GM19351 (cell line): ENCODE data around the gene AKAP8L.
"Not testable (repeated sequence)": the region's sequence is repeated elsewhere in the genome, so short reads cannot be mapped to it uniquely, and the experiment has no call there.

Experiments
- ATAC-seq: cut with Tn5 transposase; IDR thresholded peaks from one replicate; pipeline ENCODE4 v1.9.1; 2021; ENCODE audit warnings: mild to moderate bottlenecking, moderate library complexity; ENCODE audit not compliant: unreplicated experiment

Gene AKAP8L

DNA sequence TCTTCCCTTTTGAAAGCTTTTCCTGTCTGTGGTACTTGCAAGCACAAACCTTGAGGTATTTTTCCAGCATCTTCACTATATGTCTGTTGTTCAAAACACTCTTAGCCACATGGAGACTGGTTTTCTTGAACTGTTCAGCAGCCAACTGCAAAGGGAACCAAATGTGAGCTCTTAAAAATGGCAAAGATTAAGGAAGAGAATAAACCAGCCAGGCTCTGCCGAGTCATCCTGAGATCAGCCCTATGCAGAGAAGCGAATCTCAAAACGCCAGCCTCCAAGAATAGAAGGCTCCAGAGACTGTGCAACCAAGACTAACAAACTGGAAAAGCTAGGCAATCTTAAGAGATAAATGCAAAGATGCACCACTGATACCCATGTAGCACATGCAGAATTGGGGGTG is 59.9 kb downstream of the AKAP8L start:
- ATAC-seq = no peak

GRCh38 chr19:15357906-15358305 is 60.9 kb downstream of the AKAP8L start:
- no peak for ATAC-seq

DNA sequence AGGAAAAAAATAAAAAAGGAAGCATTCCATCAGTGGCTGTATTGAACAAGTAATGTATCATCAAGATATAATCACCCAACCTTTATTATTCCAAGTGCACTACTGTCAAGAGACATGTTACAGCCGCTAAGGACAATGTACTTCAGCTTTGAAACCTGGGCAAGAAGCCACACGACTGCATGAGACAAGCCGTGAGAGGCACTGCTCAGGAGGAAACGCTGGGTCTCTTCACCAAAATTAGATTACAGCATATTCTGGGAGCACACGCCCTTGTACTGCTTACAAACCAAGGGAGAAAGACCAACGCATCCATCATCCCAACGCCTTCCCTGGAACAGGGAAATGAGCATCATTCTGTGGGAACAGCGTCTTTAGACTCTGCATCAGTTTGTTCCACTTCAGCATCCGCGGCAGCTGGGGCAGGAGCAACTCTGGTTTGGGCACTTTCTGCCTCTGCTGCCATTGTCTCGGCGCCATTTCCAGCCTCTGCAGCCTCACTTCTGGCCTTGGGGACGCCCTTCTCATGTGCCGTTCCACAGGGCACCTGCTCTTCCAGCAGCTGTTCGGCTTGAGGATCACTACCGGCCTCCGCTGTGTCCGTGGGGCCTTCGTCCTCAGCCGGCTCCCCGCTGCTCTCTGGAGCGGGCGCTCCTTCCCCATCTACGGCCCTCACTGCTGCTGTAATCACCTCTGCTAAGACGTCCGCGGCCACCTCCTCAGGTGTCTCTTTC is 64.1 kb downstream of the AKAP8L start:
- ATAC-seq = no peak

GRCh38 chr19:15353908-15354307 is 64.9 kb downstream of the AKAP8L start:
- ATAC-seq = no peak

DNA sequence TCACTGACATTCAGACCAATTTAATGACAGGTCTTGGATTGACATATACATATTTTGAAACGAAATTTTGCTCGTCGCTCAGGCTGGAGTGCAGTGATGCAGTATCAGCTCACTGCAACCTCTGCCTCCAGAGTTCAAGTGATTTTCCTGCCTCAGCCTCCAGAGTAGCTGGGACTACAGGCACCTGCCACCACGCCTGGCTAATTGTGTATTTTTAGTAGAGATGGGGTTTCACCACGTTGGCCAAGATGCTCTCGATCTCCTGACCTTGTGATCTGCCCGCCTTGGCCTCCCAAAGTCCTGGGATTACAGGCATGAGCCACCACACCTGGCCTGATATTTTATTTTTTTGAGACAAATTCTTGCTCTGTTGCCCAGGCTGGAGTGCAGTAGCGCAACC is 66.3 kb downstream of the AKAP8L start:
- not testable (repeated sequence) for ATAC-seq

- ATAC-seq = not testable (repeated sequence)
These were observed 77.5 kb downstream of the AKAP8L start for GRCh38 chr19:15341328-15341727.

DNA sequence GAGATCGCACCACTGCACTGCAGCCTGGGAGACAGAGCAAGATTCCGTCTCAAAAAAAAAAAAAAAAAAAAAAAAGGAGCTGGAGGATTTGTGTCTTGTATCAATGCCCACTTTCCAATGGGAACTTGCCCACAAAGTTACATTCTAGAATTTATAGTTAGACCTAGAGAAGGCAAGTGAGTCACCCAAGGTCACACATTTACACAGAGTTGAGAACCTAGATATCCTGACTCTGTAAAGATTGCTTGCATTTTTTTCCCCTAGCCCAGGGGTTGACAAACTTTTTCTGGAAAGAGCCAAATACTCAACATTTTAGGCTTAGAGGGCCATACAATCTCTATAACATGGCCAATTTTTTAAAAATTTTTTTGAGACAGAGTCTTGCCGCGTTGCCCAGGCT is 78.7 kb downstream of the AKAP8L start:
- no peak for ATAC-seq

- ATAC-seq = no peak
These were observed 81.6 kb downstream of the AKAP8L start for GRCh38 chr19:15337202-15337601.

DNA sequence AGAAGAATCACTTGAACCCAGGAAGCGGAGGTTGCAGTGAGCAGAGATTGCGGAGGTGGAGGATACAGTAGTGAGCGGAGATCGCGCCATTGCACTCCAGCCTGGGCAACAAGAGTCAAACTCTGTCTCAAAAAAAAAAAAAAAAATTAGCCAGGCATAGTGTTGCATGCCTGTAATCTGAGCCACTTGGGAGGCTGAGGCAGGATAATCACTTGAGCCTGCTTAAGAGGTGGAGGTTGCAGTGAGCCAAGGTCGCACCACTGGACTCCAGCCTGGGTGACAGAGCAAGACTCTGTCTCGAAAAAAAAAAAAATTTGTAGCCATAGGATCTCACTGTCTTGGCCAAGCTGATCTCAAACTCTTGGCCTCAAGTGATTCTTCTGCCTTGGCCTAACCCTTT is 82.8 kb downstream of the AKAP8L start:
- ATAC-seq = not testable (repeated sequence)

DNA sequence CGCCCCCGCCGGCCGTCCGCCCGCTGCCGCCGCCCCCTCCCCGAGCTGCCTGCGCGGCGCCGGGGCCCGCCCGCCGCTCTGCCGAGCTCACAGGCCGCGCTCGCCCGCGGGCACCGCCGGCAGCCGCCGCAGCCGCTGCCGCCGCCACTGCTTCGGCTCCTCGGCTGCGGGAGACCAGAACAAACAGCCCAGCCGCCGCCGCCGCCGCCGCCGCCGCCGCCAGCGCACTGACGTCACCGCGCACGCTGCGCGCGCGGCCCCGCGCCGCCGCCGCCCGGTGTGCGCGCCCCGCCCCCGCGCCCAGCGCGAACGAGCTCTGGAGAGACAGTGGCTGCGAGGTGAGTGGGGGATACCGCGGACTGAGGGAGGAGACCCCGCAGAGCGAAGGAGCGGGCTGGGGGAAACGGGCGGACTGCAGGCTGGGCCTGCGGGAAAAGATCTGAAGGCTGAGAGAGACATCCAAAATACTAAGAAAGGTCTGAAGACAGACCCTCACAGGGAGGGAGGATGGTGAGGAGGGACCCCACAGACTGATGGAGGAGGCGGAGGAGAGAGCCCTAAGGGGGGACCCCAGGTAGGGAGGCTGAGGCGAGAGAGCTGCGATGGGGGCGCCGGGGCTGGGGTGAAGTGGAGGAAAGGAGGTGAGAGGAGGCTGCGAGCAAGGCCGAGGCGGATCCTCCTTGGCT is 86.3 kb downstream of the AKAP8L start, which contains the start of gene BRD4:
BRD4 (minus strand) TSS at position 229 of the 686 bp plus-strand sequence. CDS start 59,440 bp downstream, outside the sequence.
- ATAC-seq = peak; percentile 38

DNA sequence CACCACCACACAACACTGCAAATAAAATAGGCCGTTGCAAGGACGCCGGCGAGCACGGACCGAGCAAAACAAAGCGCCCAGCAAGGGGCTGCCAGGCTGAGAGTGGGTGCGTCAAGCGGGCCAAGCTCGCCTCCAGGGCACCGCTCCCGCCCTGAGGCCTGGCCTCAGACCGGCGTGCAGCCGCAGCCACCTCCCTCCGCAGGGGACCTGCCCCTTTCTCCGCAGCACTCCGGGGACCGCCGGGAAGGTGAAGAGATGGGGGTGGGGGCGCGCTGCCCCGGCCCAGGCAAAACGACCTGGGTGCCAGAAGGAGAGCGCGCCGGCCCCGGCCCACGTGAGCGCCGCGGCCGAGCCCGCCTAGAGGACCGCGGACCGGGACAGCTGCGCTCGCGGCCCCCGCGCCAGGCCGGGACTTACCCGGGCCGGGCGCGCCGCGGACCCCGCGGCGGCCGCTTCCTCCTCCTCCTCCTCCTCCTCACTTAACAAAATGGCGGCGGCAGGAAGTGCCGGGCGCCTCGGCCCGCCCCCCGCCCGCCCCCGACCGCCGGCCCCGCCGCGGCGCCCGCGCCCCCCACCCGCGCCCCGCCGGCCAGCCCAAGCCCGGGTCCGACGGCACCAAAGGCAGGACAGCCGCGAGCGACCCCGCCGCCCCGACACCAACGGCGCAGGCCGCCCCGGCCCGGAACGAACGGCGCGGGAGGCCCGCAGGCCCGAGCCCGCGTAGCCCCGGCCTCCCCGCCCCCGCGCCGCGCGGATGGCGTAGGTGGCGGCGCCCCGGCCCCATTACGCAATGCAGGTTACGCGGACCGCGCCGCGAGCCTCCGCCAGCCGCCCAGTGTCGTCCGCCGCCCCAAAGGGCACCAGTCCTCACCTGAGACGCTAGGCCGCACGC is 87.1 kb downstream of the AKAP8L start:
- peak; percentile 31 for ATAC-seq

- no peak for ATAC-seq
These were observed 87.9 kb downstream of the AKAP8L start for GRCh38 chr19:15330801-15331418.
